GM12878 (cell line): ENCODE measurements around the gene SEPTIN5. TPM values are rescaled to one million over a fixed set of nuclear protein-coding genes. Genes with fewer than 3 reads are reported as not detected.

Experiments used
- ATAC-seq: fragments of 200-7000 bp; cut with Tn5 transposase; 3 replicates; pipeline ENCODE4 v1.9.1; 2020; ENCODE audit warnings: mild to moderate bottlenecking, moderate library complexity
- BruUV-seq: library from RNA; stranded (reverse); fragments of 400-500 nt; replicated peaks from 2 replicates; lab custom pipeline; 2021; lab: Mats Ljungman, UMichigan
- CTCF ChIA-PET: fragments of 300-600 bp; sonication (Branson Sonifier 250); formaldehyde crosslinking; extraction: SDS; loops from one replicate; lab custom pipeline; 2021; ENCODE audit warnings: inconsistent platforms; lab: Yijun Ruan, JAX
- POLR2A ChIA-PET: fragments of 350-600 bp; formaldehyde crosslinking; extraction: SDS; loops from one replicate; lab custom pipeline; 2021; ENCODE audit warnings: inconsistent platforms; lab: Charles Lee
- RAD21 ChIA-PET: fragments of 300-600 bp; sonication (Branson Sonifier 250); formaldehyde crosslinking; loops from one replicate; lab custom pipeline; 2023; ENCODE audit warnings: antibody characterized with exemption; ENCODE audit not compliant: unreplicated experiment; lab: Charles Lee
- SMC1A ChIA-PET: fragments of 300-600 bp; sonication (Branson Sonifier 250); formaldehyde crosslinking; loops from one replicate; lab custom pipeline; 2023; ENCODE audit not compliant: unreplicated experiment, uncharacterized antibody; lab: Charles Lee
- DNase-seq: peaks from one replicate; pipeline ENCODE4 v3.0.0-alpha.2; 2011; ENCODE audit warnings: low read depth, low spot score
- FAIRE-seq: peaks from 3 replicates; lab custom pipeline; 2011; peaks lifted over from hg19 to GRCh38; lab: Jason Lieb, UNC
- H2AFZ ChIP-seq: 2 replicates; pipeline ENCODE4 v1.6.0; 2011; ENCODE audit warnings: low read depth, low read length, control low read depth; ENCODE audit not compliant: control insufficient read depth
- H3K27ac ChIP-seq: 2 replicates; pipeline ENCODE4 v1.5.1; 2011; ENCODE audit warnings: control low read depth; ENCODE audit not compliant: control insufficient read depth, insufficient read depth
- H3K27me3 ChIP-seq, 2 experiments: replicated peaks in 1 of 2; 2 replicates each; pipeline versions ENCODE4 v1.6.0 to v1.6.1; 2011; ENCODE audit warnings: low read length in 1 of 2; ENCODE audit not compliant: control insufficient read depth in 2 of 2, insufficient read depth in 2 of 2
- H3K36me3 ChIP-seq, 2 experiments: 2 replicates each; pipeline ENCODE4 v1.5.1; 2011; ENCODE audit warnings: low read length in 1 of 2; ENCODE audit not compliant: control insufficient read depth in 2 of 2, insufficient read depth in 2 of 2
- H3K4me1 ChIP-seq: 2 replicates; pipeline ENCODE4 v1.6.1; 2011; ENCODE audit warnings: mild to moderate bottlenecking, low read length, moderate library complexity, mixed read lengths; ENCODE audit not compliant: control insufficient read depth, insufficient read depth
- H3K4me2 ChIP-seq: 2 replicates; pipeline ENCODE4 v1.6.0; 2011; ENCODE audit warnings: control low read depth; ENCODE audit not compliant: control insufficient read depth, insufficient read depth
- H3K4me3 ChIP-seq: fragments of 200-600 bp; sonication (generic); 2 replicates; pipeline ENCODE4 v1.5.1; 2016
- H3K79me2 ChIP-seq: 2 replicates; pipeline ENCODE4 v1.6.0; 2011; ENCODE audit warnings: low read length; ENCODE audit not compliant: control insufficient read depth, insufficient read depth
- H3K9ac ChIP-seq: 2 replicates; pipeline ENCODE4 v1.8.0; 2011; ENCODE audit warnings: low read length, control low read depth, mixed read lengths; ENCODE audit not compliant: control insufficient read depth, insufficient read depth
- H3K9me3 ChIP-seq: replicated peaks from 3 replicates; pipeline ENCODE4 v1.5.1; 2011; ENCODE audit warnings: mild to moderate bottlenecking, low read length; ENCODE audit not compliant: control insufficient read depth, insufficient read depth
- H4K20me1 ChIP-seq: 2 replicates; pipeline ENCODE4 v1.6.0; 2011; ENCODE audit not compliant: control insufficient read depth, insufficient read depth
- BCL11A ChIP-seq: IDR thresholded peaks from 2 replicates; pipeline ENCODE4 v1.6.1; 2011; ENCODE audit warnings: low read depth, low read length
- CBX5 ChIP-seq: sonication (generic); IDR thresholded peaks from 2 replicates; pipeline ENCODE4 v1.6.1; 2016; ENCODE audit warnings: low read depth, moderate library complexity, mild to moderate bottlenecking, inconsistent platforms
- FOS ChIP-seq: IDR thresholded peaks from 3 replicates; pipeline ENCODE4 v1.6.1; 2011; ENCODE audit warnings: borderline replicate concordance; ENCODE audit not compliant: insufficient read length; ENCODE audit errors: extremely low read depth
- IRF4 ChIP-seq: IDR thresholded peaks from 2 replicates; pipeline ENCODE4 v1.6.1; 2011; ENCODE audit warnings: low read depth, low read length
- MXI1 ChIP-seq: fragments of 150-350 bp; IDR thresholded peaks from 2 replicates; pipeline ENCODE4 v1.6.1; 2011; ENCODE audit warnings: low read depth, mild to moderate bottlenecking, inconsistent platforms, low read length, improper control_type of control experiment
- WRNIP1 ChIP-seq: IDR thresholded peaks from 2 replicates; pipeline ENCODE4 v1.6.1; 2011; ENCODE audit warnings: low read depth, low read length, improper control_type of control experiment, borderline replicate concordance
- YBX1 ChIP-seq: fragments of 450-650 bp; IDR thresholded peaks from 2 replicates; pipeline ENCODE4 v1.6.1; 2016; ENCODE audit warnings: antibody characterized with exemption
- ZBED1 ChIP-seq: IDR thresholded peaks from 2 replicates; pipeline ENCODE4 v1.6.1; 2016; ENCODE audit warnings: borderline replicate concordance
- ZNF592 ChIP-seq: fragments of 450-650 bp; IDR thresholded peaks from 2 replicates; pipeline ENCODE4 v1.6.1; 2017; ENCODE audit warnings: mild to moderate bottlenecking, moderate library complexity
- ZZZ3 ChIP-seq: IDR thresholded peaks from 2 replicates; pipeline ENCODE4 v1.6.1; 2011; ENCODE audit warnings: low read depth; ENCODE audit not compliant: control insufficient read depth, insufficient read length
- WGBS: methylation state at CpG from one replicate; pipeline ENCODE4 v1.1.6; 2016; ENCODE audit warnings: low lambda C conversion rate; ENCODE audit not compliant: insufficient replicate concordance, insufficient coverage; ENCODE audit errors: missing lambda C conversion rate; 5-methylcytosine and 5-hydroxymethylcytosine counted together
- in situ Hi-C: fragments of 300-500 bp; cut with MboI; formaldehyde crosslinking; loops from 9 replicates; pipeline ENCODE4 v1.14.3; 2018; ENCODE audit warnings: mixed read lengths
- intact Hi-C: fragments of 100-400 bp; cut with micrococcal nuclease; formaldehyde crosslinking; loops from one replicate; pipeline ENCODE4 v1.14.2; 2022; ENCODE audit not compliant: unreplicated experiment
- polyA plus RNA-seq, 11 experiments: library from polyadenylated mRNA; depleted of rRNA in 4 of 11; unstranded in 6 of 11; stranded (reverse) in 5 of 11; fragments of >200 nt; fragmentation: Nextera tagmentation in 4 of 11; fragmentation: Illumina TruSeq in 1 of 11; extraction: Ambion mirVana in 4 of 11; extraction: Trizol in 1 of 11; gene quantifications; 1 replicate in 1 of 11; 2 replicates in 10 of 11; pipeline versions ENCODE4 v1.2.1 to v1.2.3, GENCODE V29; 2011 to 2016; ENCODE audit warnings: inconsistent platforms in 2 of 11, missing spikeins in 2 of 11, low read depth in 1 of 11
- total RNA-seq, 4 experiments: library from RNA; depleted of rRNA in 3 of 4; stranded (reverse); fragments of >200 nt in 3 of 4; fragmentation: Illumina TruSeq in 1 of 4; extraction: Trizol in 1 of 4; gene quantifications; 2 replicates each; pipeline versions ENCODE4 v1.2.1 to v1.2.3, GENCODE V29; 2013 to 2021

SEPTIN5 gene
- total and polyA plus RNA-seq, 10 of the 15 experiments (the other 5 are each of a cell fraction or from before 2014, with no cell fraction given) = 0.13 to 1.1 (median 0.34) TPM; not detected in 5

DNA sequence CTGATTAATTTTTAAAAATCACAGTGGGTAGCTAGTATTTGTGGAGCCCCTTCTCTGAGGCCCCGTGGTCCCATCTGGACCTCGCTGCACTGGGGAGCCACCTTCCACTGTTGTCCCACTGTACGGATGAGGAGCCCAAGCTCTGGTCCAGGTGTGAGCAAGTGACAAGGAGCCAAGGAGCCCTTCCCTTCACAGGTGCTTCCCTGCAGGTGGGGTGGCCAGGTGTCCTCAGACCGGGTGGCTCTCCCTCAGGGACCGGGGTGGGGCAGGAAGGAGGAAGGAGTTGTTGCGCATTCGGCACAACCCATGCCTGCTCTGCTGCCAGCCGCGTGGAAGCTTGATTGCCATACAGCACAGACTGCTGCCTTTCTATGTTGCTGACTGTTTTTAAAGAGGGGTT is 10.4 kb upstream of the SEPTIN5 start:
- BruUV-seq = no TSS peak
- Histone ChIP-seq H3K36me3 (no peaks in the 10 kb centered on the region), H4K20me1 (no peaks in the 10 kb centered on the region), H3K27ac (no peak overlapping the region), H3K4me3 (no peak overlapping the region), H3K4me2 (no peak overlapping the region), H3K9ac (no peak overlapping the region), H3K27me3 (no peaks in the 10 kb centered on the region), H2AFZ (no peak overlapping the region), H3K9me3 (no peaks in the 10 kb centered on the region), H3K4me1 (no peaks in the 10 kb centered on the region), H3K79me2 (no peaks in the 10 kb centered on the region)
- FAIRE-seq = no peak
- POLR2A ChIA-PET = no interaction called here
- no peak for TF ChIP-seq ZBED1
- RAD21 ChIA-PET = no interaction called here
- SMC1A ChIA-PET = no interaction called here
- no peak for ATAC-seq
- WGBS = 25% methylated on average over 8 of the region's 9 CpGs
- no peak for DNase-seq
- in situ Hi-C loops (no loop called here), intact Hi-C loops (no loop called here)
- CTCF ChIA-PET = interaction anchor here (1.2 kb wide), 1 partner anchor 25 kb away, joined by 5 read pairs; no protein-coding TSS in a partner anchor

DNA sequence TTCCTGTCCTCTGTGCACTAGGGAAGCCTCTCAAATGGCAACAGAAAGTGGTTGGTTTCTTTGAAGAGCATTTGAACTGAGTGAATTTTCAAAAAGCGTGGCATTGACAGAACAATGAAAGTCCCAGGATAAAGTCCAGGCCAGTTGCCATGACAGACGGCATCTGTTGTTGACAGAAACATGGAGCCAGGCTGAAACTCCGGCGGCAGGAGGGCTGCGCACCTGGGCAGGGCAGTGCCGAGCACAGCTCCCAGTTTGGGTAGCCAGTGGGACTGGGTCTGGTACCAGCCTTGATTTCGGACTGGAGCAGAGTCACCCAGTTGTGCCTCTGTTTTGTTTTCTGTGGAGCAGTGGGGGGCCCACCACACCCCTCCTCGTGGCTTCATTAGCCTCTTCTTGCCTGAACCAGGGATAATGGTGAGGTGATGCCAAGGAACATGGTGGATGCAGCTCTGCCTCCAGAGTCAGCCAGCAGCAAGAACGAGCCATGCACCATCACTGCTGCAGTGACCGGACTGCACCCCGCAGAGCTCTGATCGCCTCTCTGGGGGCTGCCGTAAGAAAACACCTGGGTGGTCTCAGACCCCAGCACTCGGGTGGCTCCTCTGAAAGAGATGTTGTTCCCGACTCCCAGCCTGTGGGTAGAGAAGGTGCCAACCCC is 9.8 kb upstream of the SEPTIN5 start:
- Histone ChIP-seq H4K20me1 (no peaks in the 10 kb centered on the region), H3K4me2 (no peak overlapping the region), H3K4me3 (no peak overlapping the region), H3K4me1 (no peaks in the 10 kb centered on the region), H3K36me3 (no peaks in the 10 kb centered on the region), H3K79me2 (no peaks in the 10 kb centered on the region), H3K9me3 (no peaks in the 10 kb centered on the region), H3K27ac (no peak overlapping the region), H3K9ac (no peak overlapping the region), H3K27me3 (no peaks in the 10 kb centered on the region; a peak in 1 of 4 replicates), H2AFZ (no peak overlapping the region)
- WGBS = 38% methylated on average over 15 of the region's 15 CpGs
- SMC1A ChIA-PET = no interaction called here
- POLR2A ChIA-PET = no interaction called here
- TF ChIP-seq WRNIP1 (no peak), ZZZ3 (no peak), MXI1 (no peak), ZNF592 (no peak), CBX5 (no peak), YBX1 (no peak), IRF4 (no peak), FOS (no peak), BCL11A (no peak)
- intact Hi-C loops = no loop called here
- CTCF ChIA-PET = no interaction called here
- BruUV-seq = no TSS peak
- RAD21 ChIA-PET = no interaction called here
- in situ Hi-C loops = no loop called here
- ATAC-seq (no peak), DNase-seq (no peak), FAIRE-seq (no peak)
